H1 (cell line): ENCODE measurements around the gene HSDL2. TPM values are rescaled to one million over a fixed set of nuclear protein-coding genes. Genes with fewer than 3 reads are reported as not detected.

Experiments
- CTCF ChIA-PET: fragments of 300-600 bp; sonication (Branson Sonifier 250); formaldehyde crosslinking; loops from one replicate; lab custom pipeline; 2021; ENCODE audit not compliant: partially characterized antibody; lab: Charles Lee
- POLR2A ChIA-PET: fragments of 300-600 bp; sonication (Branson Sonifier 250); formaldehyde crosslinking; loops from one replicate; lab custom pipeline; 2021; ENCODE audit warnings: inconsistent platforms; ENCODE audit not compliant: partially characterized antibody; lab: Charles Lee
- DNase-seq, 2 experiments: peaks; one replicate each; pipeline versions ENCODE4 v3.0.0 to v3.0.0-alpha.2; 2010 to 2022; ENCODE audit warnings: low spot score in 2 of 2, low read depth in 1 of 2, mixed read lengths in 1 of 2
- FAIRE-seq: peaks from 2 replicates; lab custom pipeline; 2011; peaks lifted over from hg19 to GRCh38; lab: Jason Lieb, UNC
- H2AFZ ChIP-seq: 2 replicates; pipeline ENCODE4 v1.8.1; 2012; ENCODE audit warnings: low read length, inconsistent platforms
- H2AK5ac ChIP-seq: 2 replicates; pipeline ENCODE4 v1.6.1; 2013; ENCODE audit warnings: low read depth, low read length
- H2BK120ac ChIP-seq: replicated peaks from 2 replicates; pipeline ENCODE3; 2013; ENCODE audit warnings: low read depth, low read length, inconsistent platforms
- H2BK12ac ChIP-seq: 2 replicates; pipeline ENCODE4 v1.6.1; 2013; ENCODE audit warnings: low read depth, low read length
- H2BK15ac ChIP-seq: 2 replicates; pipeline ENCODE4 v1.6.1; 2013; ENCODE audit warnings: low read length
- H2BK20ac ChIP-seq: 2 replicates; pipeline ENCODE4 v1.6.1; 2013; ENCODE audit warnings: low read length
- H2BK5ac ChIP-seq: 2 replicates; pipeline ENCODE4 v1.6.1; 2013; ENCODE audit warnings: low read depth, low read length
- H3K14ac ChIP-seq: 2 replicates; pipeline ENCODE4 v1.6.1; 2013; ENCODE audit warnings: inconsistent platforms; ENCODE audit not compliant: insufficient read length
- H3K18ac ChIP-seq: 2 replicates; pipeline ENCODE4 v1.6.1; 2013; ENCODE audit warnings: low read length; ENCODE audit errors: extremely low read depth
- H3K23ac ChIP-seq: 2 replicates; pipeline ENCODE4 v1.6.1; 2013; ENCODE audit warnings: inconsistent platforms; ENCODE audit not compliant: insufficient read length
- H3K23me2 ChIP-seq: 2 replicates; pipeline ENCODE4 v1.6.1; 2013; ENCODE audit warnings: low read depth, low read length
- H3K27ac ChIP-seq: 2 replicates; pipeline ENCODE4 v1.6.1; 2011; ENCODE audit warnings: low read depth, low read length, inconsistent platforms
- H3K27me3 ChIP-seq, 4 experiments: replicated peaks in 1 of 4; 1 replicate in 1 of 4; 2 replicates in 3 of 4; pipeline versions ENCODE4 v1.6.1 to v1.8.1; 2011 to 2013; ENCODE audit warnings: low read length in 3 of 4, mild to moderate bottlenecking in 3 of 4, inconsistent platforms in 2 of 4, mixed read lengths in 2 of 4, moderate library complexity in 1 of 4; ENCODE audit not compliant: control insufficient read depth in 3 of 4, insufficient read depth in 3 of 4; ENCODE audit errors: extremely low read depth in 1 of 4
- H3K36me3 ChIP-seq, 4 experiments: 2 replicates each; pipeline versions ENCODE4 v1.6.1 to v1.8.1; 2011 to 2013; ENCODE audit warnings: mild to moderate bottlenecking in 4 of 4, low read length in 3 of 4, moderate library complexity in 2 of 4, control low read depth in 1 of 4, inconsistent platforms in 1 of 4; ENCODE audit not compliant: insufficient read depth in 4 of 4, control insufficient read depth in 2 of 4
- H3K4ac ChIP-seq: replicated peaks from 2 replicates; pipeline ENCODE3; 2013; ENCODE audit warnings: low read length, low read depth, mixed read lengths, inconsistent platforms; ENCODE audit not compliant: insufficient read length
- H3K4me1 ChIP-seq, 4 experiments: replicated peaks in 1 of 4; 1 replicate in 1 of 4; 2 replicates in 3 of 4; pipeline versions ENCODE4 v1.6.1 to v1.8.1; 2011 to 2013; ENCODE audit warnings: low read length in 3 of 4, inconsistent platforms in 2 of 4, mixed read lengths in 1 of 4; ENCODE audit not compliant: insufficient read depth in 4 of 4, control insufficient read depth in 3 of 4
- H3K4me2 ChIP-seq, 2 experiments: 2 replicates each; pipeline versions ENCODE4 v1.6.1 to v1.8.1; 2011 to 2013; ENCODE audit warnings: low read depth in 2 of 2, low read length in 2 of 2, control low read depth in 1 of 2, inconsistent platforms in 1 of 2, mild to moderate bottlenecking in 1 of 2; ENCODE audit not compliant: insufficient read depth in 1 of 2
- H3K4me3 ChIP-seq, 4 experiments: fragments of 200-600, 300-600 bp in 1 of 4; sonication (generic), shearing (Covaris generic), sonication (Bioruptor Twin) in 1 of 4; 2 replicates each; pipeline versions ENCODE4 v1.5.1 to v1.8.1; 2011 to 2016; ENCODE audit warnings: low read length in 4 of 4, low read depth in 3 of 4, control low read depth in 2 of 4, inconsistent platforms in 2 of 4, mild to moderate bottlenecking in 2 of 4, mixed read lengths in 1 of 4, moderate library complexity in 1 of 4; ENCODE audit not compliant: insufficient read depth in 2 of 4; ENCODE audit errors: extremely low read depth in 1 of 4
- H3K56ac ChIP-seq: replicated peaks from 2 replicates; pipeline ENCODE3; 2013; ENCODE audit warnings: low read depth, mild to moderate bottlenecking, mixed read lengths, low read length, inconsistent platforms; ENCODE audit not compliant: insufficient read length
- H3K79me1 ChIP-seq: 2 replicates; pipeline ENCODE4 v1.6.1; 2013; ENCODE audit warnings: low read depth, low read length, control low read depth
- H3K79me2 ChIP-seq, 2 experiments: 2 replicates each; pipeline versions ENCODE4 v1.6.1 to v1.8.1; 2012 to 2013; ENCODE audit warnings: low read length in 2 of 2, mild to moderate bottlenecking in 2 of 2, inconsistent platforms in 1 of 2; ENCODE audit not compliant: insufficient read depth in 2 of 2, control insufficient read depth in 1 of 2
- H3K9ac ChIP-seq, 4 experiments: replicated peaks in 1 of 4; 1 replicate in 1 of 4; 2 replicates in 3 of 4; pipeline versions ENCODE4 v1.6.1 to v1.8.1; 2011 to 2013; ENCODE audit warnings: low read depth in 3 of 4, low read length in 3 of 4, control low read depth in 2 of 4, mild to moderate bottlenecking in 2 of 4, moderate library complexity in 2 of 4, inconsistent platforms in 1 of 4; ENCODE audit errors: extremely low read depth in 1 of 4
- H3K9me3 ChIP-seq, 2 experiments: 2 replicates each; pipeline versions ENCODE4 v1.6.1 to v1.8.1; 2012 to 2013; ENCODE audit warnings: mild to moderate bottlenecking in 2 of 2, moderate library complexity in 2 of 2, control low read depth in 1 of 2, inconsistent platforms in 1 of 2, low read depth in 1 of 2, low read length in 1 of 2, mixed read lengths in 1 of 2; ENCODE audit not compliant: insufficient read depth in 2 of 2
- H4K20me1 ChIP-seq, 2 experiments: replicated peaks in 1 of 2; 2 replicates each; pipeline versions ENCODE3 to v1.8.1; 2011 to 2013; ENCODE audit warnings: inconsistent platforms in 2 of 2, low read length in 2 of 2, mild to moderate bottlenecking in 1 of 2; ENCODE audit not compliant: insufficient read depth in 2 of 2, control insufficient read depth in 1 of 2
- H4K5ac ChIP-seq: 2 replicates; pipeline ENCODE4 v1.6.1; 2013; ENCODE audit warnings: low read length, low read depth, mixed read lengths, inconsistent platforms; ENCODE audit not compliant: insufficient read length
- H4K8ac ChIP-seq: 2 replicates; pipeline ENCODE4 v1.8.0; 2013; ENCODE audit warnings: mild to moderate bottlenecking, moderate library complexity, low read length, inconsistent platforms; ENCODE audit not compliant: insufficient read depth; ENCODE audit errors: extremely low read depth
- H4K91ac ChIP-seq: replicated peaks from 2 replicates; pipeline ENCODE3; 2013; ENCODE audit warnings: low read length, mixed read lengths, inconsistent platforms; ENCODE audit not compliant: insufficient read length
- CBX5 ChIP-seq: fragments of 300-800, 300-1000 bp; sonication (generic); IDR thresholded peaks from 2 replicates; pipeline ENCODE4 v1.7.1; 2016; ENCODE audit warnings: antibody characterized with exemption, low read length, low read depth
- GTF2F1 ChIP-seq: IDR thresholded peaks from 2 replicates; pipeline ENCODE4 v1.6.1; 2012; ENCODE audit warnings: low read depth, low read length, improper control_type of control experiment, borderline replicate concordance
- KDM5A ChIP-seq: fragments of 200-600 bp; IDR thresholded peaks from 2 replicates; pipeline ENCODE4 v1.7.1; 2012; ENCODE audit warnings: mild to moderate bottlenecking, low read length, inconsistent platforms, mixed read lengths
- POLR2AphosphoS5 ChIP-seq: IDR thresholded peaks from 2 replicates; pipeline ENCODE4 v1.6.1; 2011; ENCODE audit warnings: low read depth, low read length
- TCF12 ChIP-seq: IDR thresholded peaks from 2 replicates; pipeline ENCODE4 v1.6.1; 2011; ENCODE audit warnings: low read depth, mild to moderate bottlenecking, low read length
- YY1 ChIP-seq: IDR thresholded peaks from 2 replicates; pipeline ENCODE4 v1.6.1; 2011; ENCODE audit warnings: low read depth, mild to moderate bottlenecking, low read length
- WGBS, 2 experiments: shearing (Covaris generic) in 1 of 2; methylation state at CpG; one replicate each; pipeline versions ENCODE4 v1.1.6 to v1.1.7; 2013 to 2015; ENCODE audit warnings: low lambda C conversion rate in 2 of 2, mixed read lengths in 2 of 2, inconsistent platforms in 1 of 2, low coverage in 1 of 2, missing lambda C conversion rate in 1 of 2; ENCODE audit not compliant: insufficient replicate concordance in 2 of 2, insufficient coverage in 1 of 2, insufficient read length in 1 of 2; ENCODE audit errors: extremely low coverage in 1 of 2, missing lambda C conversion rate in 1 of 2; 5-methylcytosine and 5-hydroxymethylcytosine counted together
- polyA plus RNA-seq, 7 experiments: library from polyadenylated mRNA; depleted of rRNA in 3 of 7; stranded (reverse) in 5 of 7; unstranded in 2 of 7; fragments of >200 nt in 5 of 7; fragments of 200-250 nt in 2 of 7; gene quantifications; 1 replicate in 5 of 7; 2 replicates in 1 of 7; 4 replicates in 1 of 7; pipeline versions ENCODE4 v1.2.1 to v1.2.3, GENCODE V29; 2011 to 2013; ENCODE audit warnings: missing spikeins in 2 of 7, mixed read lengths in 2 of 7
- total RNA-seq: library from RNA; stranded (reverse); fragmentation: NEBNext Ultra II Directional; extraction: Animal tissue kit (Norgen Biotek cat#: 25700); gene quantifications from 2 replicates; pipeline ENCODE4 v1.2.1, GENCODE V29; 2021

The HSDL2 gene
- total and polyA plus RNA-seq, 2 of the 8 experiments (the other 6 are each of a cell fraction or from before 2014, with no cell fraction given), result 6.6 to 15.4 TPM

DNA sequence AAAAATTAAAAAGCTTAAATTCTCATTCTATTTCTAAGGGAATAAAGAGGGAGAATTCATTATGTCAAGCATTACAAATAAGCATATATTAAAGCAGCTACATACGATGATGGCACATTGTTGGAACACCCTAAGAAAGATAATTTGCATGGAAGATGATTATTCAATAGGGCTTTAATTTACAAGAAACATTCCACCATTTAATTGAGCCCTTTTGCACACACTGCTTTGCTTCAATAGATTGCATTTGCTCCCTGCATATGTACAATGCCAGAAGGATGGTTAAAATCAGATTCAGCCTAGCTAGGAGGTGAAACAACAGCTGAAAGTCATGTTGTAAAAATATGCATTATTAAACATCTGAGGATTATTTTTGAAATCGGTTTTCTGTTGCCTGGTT lies 128.5 kb downstream of the HSDL2 start:
- TF ChIP-seq GTF2F1 (no peak), YY1 (no peak), TCF12 (no peak), KDM5A (no peak), POLR2AphosphoS5 (no peak), CBX5 (no peak)
- no peaks in the 10 kb centered on the region for H3K23me2 ChIP-seq
- H3K18ac ChIP-seq, result no peak overlapping the region
- H3K27me3 ChIP-seq, result no peaks in the 10 kb centered on the region
- no peak for FAIRE-seq
- H2BK5ac ChIP-seq, result no peak overlapping the region
- peaks cover 0 to 6% (median 1%) of the 10 kb centered on the region in 4 experiments; a peak in 3 of 7 replicates for H3K4me1 ChIP-seq
- POLR2A ChIA-PET, result no interaction called here
- H2BK120ac ChIP-seq, result no peak overlapping the region
- CTCF ChIA-PET, result interaction anchor here (1.2 to 1.5 kb wide), 2 partner anchors 10 to 18 kb away, joined by 4 to 5 read pairs; no protein-coding TSS in a partner anchor
- no peak overlapping the region for H4K8ac ChIP-seq
- H2AK5ac ChIP-seq, result no peak overlapping the region
- no peak overlapping the region for H2AFZ ChIP-seq
- H2BK12ac ChIP-seq, result no peak overlapping the region
- no peak overlapping the region for H3K23ac ChIP-seq
- peaks cover 11% of the 10 kb centered on the region for H3K79me1 ChIP-seq
- H3K9ac ChIP-seq, result no peak overlapping the region
- H3K14ac ChIP-seq, result no peak overlapping the region
- peaks cover 0 to 6% of the 10 kb centered on the region in 2 experiments for H4K20me1 ChIP-seq
- no peak overlapping the region for H2BK20ac ChIP-seq
- WGBS, 2 experiments, result 77% methylated on average over 2 of the region's 2 CpGs; no CpG with 5 or more reads in 1 of the 2 experiments
- no peak overlapping the region for H3K4me3 ChIP-seq
- H3K9me3 ChIP-seq, result no peaks in the 10 kb centered on the region
- no peak overlapping the region for H2BK15ac ChIP-seq
- no peak overlapping the region for H3K27ac ChIP-seq
- peaks cover 13 to 86% of the 10 kb centered on the region in 2 experiments; a peak in 3 of 4 replicates for H3K79me2 ChIP-seq
- H3K4me2 ChIP-seq, result no peak overlapping the region
- no peak overlapping the region for H4K91ac ChIP-seq
- DNase-seq, result no peak
- no peak overlapping the region for H3K4ac ChIP-seq
- no peaks in the 10 kb centered on the region; a peak in 1 of 8 replicates for H3K36me3 ChIP-seq
- no peak overlapping the region for H3K56ac ChIP-seq
- H4K5ac ChIP-seq, result no peak overlapping the region
